CD4-positive, alpha-beta T cell (primary cell): ENCODE results near the gene LAMA2. TPM values are rescaled to one million over a fixed set of nuclear protein-coding genes. Genes with fewer than 3 reads are reported as not detected.

Source experiments
- ATAC-seq: fragments of 200-7000 bp; cut with Tn5 transposase; one replicate; pipeline ENCODE4 v1.10.0; 2022; ENCODE audit warnings: mild to moderate bottlenecking; ENCODE audit not compliant: poor library complexity
- CTCF ChIA-PET: fragments of 350-600 bp; sonication (Branson Sonifier 250); formaldehyde crosslinking; loops from one replicate; lab custom pipeline; 2021; ENCODE audit warnings: antibody characterized with exemption, inconsistent platforms; lab: Charles Lee
- POLR2A ChIA-PET: fragments of 350-600 bp; sonication (Branson Sonifier 250); formaldehyde crosslinking; loops from one replicate; lab custom pipeline; 2021; ENCODE audit warnings: antibody characterized with exemption, inconsistent platforms; lab: Charles Lee
- DNase-seq, 14 experiments: peaks; one replicate each; pipeline ENCODE4 v3.0.0-alpha.2; 2013 to 2020; ENCODE audit warnings: mixed read lengths in 2 of 14
- H3K27ac ChIP-seq, 2 donors: one replicate each; pipeline versions ENCODE4 v1.5.1 to v1.7.0; 2013; ENCODE audit warnings: low read length in 2 of 2, low read depth in 1 of 2, mild to moderate bottlenecking in 1 of 2
- H3K27me3 ChIP-seq, 2 experiments: 1 replicate in 1 of 2; 2 replicates in 1 of 2; pipeline versions ENCODE4 v1.6.1 to v1.7.0; 2013; ENCODE audit warnings: low read length in 2 of 2, control low read depth in 1 of 2, mild to moderate bottlenecking in 1 of 2, moderate library complexity in 1 of 2; ENCODE audit not compliant: insufficient read depth in 2 of 2, control insufficient read depth in 1 of 2
- H3K36me3 ChIP-seq: one replicate; pipeline ENCODE4 v1.6.1; 2013; ENCODE audit warnings: low read length, control low read depth; ENCODE audit not compliant: insufficient read depth
- H3K4me1 ChIP-seq: one replicate; pipeline ENCODE4 v1.6.1; 2013; ENCODE audit warnings: low read length, control low read depth; ENCODE audit not compliant: insufficient read depth
- H3K4me3 ChIP-seq: one replicate; pipeline ENCODE4 v1.5.1; 2013; ENCODE audit warnings: mild to moderate bottlenecking, low read length, moderate library complexity
- H3K9me3 ChIP-seq, 2 experiments: 1 replicate in 1 of 2; 2 replicates in 1 of 2; pipeline versions ENCODE4 v1.6.1 to v1.7.0; 2013; ENCODE audit warnings: low read length in 2 of 2, mild to moderate bottlenecking in 2 of 2, control low read depth in 1 of 2, moderate library complexity in 1 of 2; ENCODE audit not compliant: control insufficient read depth in 1 of 2, insufficient read depth in 1 of 2
- H3K27ac Mint-ChIP-seq: one replicate; pipeline ENCODE4 v1.8.0; 2020; ENCODE audit warnings: mixed read lengths
- H3K27me3 Mint-ChIP-seq: one replicate; pipeline ENCODE4 v1.8.0; 2021; ENCODE audit warnings: mixed read lengths
- H3K36me3 Mint-ChIP-seq: one replicate; pipeline ENCODE4 v1.8.0; 2021; ENCODE audit warnings: low read depth, mixed read lengths
- H3K4me1 Mint-ChIP-seq: one replicate; pipeline ENCODE4 v1.8.0; 2021; ENCODE audit warnings: low read depth, mixed read lengths
- H3K4me3 Mint-ChIP-seq: one replicate; pipeline ENCODE4 v1.8.0; 2020; ENCODE audit warnings: mild to moderate bottlenecking, mixed read lengths
- H3K9me3 Mint-ChIP-seq: one replicate; pipeline ENCODE4 v1.8.0; 2020; ENCODE audit warnings: mixed read lengths
- CTCF ChIP-seq: fragments of 200-600 bp; IDR thresholded peaks from one replicate; pipeline ENCODE4 v1.8.0; 2022; ENCODE audit warnings: antibody characterized with exemption, mild to moderate bottlenecking
- intact Hi-C, 2 experiments: fragments of 100-400 bp; cut with DNase I in 1 of 2; cut with micrococcal nuclease in 1 of 2; formaldehyde crosslinking; loops; one replicate each; pipeline versions ENCODE4 v1.15.1 to v1.9.0; 2023 to 2025; cut with DNase I, micrococcal nuclease
- total RNA-seq, 174 experiments: library from RNA in 2 of 174; stranded (reverse) in 2 of 174; gene quantifications; one replicate each; pipeline ENCODE4 v1.2.3 and lab custom pipeline; 2021 to 2026

LAMA2 gene
- total RNA-seq, 2 experiments from 2014 or later, result 0.05 to 0.06 TPM

DNA sequence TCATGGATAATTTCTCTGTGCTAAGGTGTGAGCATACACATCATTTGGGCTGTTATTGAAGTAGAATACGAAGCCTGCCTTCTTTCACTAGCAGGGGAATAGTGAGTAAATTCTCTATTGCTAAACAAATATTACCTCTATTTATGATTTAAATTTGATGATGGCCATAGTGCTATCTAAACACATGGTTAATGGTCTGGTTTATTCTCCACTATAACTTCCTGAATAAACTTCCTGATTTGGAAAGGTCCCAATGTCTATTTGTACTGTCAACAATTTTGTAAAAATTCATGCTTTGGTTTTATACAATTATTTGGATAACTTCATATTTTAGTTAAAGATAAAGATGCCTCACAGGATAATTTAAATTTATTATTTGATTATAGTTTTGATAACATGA is 426.2 kb downstream of the LAMA2 start:
- no peak overlapping the region for H3K27ac ChIP-seq
- no peaks in the 10 kb centered on the region for H3K4me1 Mint-ChIP-seq
- no peak for TF ChIP-seq CTCF
- H3K36me3 ChIP-seq, result no peaks in the 10 kb centered on the region
- no peak overlapping the region for H3K4me3 Mint-ChIP-seq
- H3K27ac Mint-ChIP-seq, result no peak overlapping the region
- H3K27me3 Mint-ChIP-seq, result peaks cover 31% of the 10 kb centered on the region
- intact Hi-C loops, result no loop called here
- H3K9me3 ChIP-seq, result peaks cover 0 to 3% of the 10 kb centered on the region in 2 experiments
- H3K36me3 Mint-ChIP-seq, result no peaks in the 10 kb centered on the region
- H3K4me1 ChIP-seq, result no peaks in the 10 kb centered on the region
- ATAC-seq (no peak), DNase-seq (no peak)
- CTCF ChIA-PET, result interaction anchor here (0.5 kb wide), 1 partner anchor 838 kb away, joined by 3 read pairs; no protein-coding TSS in a partner anchor
- no peak overlapping the region for H3K4me3 ChIP-seq
- no peaks in the 10 kb centered on the region for H3K9me3 Mint-ChIP-seq
- H3K27me3 ChIP-seq, result no peaks in the 10 kb centered on the region
- POLR2A ChIA-PET, result no interaction called here

DNA sequence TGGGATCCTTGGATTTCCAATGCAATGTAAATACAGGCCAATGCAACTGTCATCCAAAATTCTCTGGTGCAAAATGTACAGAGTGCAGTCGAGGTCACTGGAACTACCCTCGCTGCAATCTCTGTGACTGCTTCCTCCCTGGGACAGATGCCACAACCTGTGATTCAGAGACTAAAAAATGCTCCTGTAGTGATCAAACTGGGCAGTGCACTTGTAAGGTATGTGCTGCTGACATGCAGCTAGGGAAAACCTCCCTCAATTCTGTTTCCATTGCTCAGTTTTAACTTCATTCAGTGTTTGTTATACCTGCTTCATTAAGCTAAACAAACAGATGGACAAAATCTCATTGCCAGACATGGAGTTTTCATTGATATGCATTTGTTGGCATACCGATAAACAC is 429.9 kb downstream of the LAMA2 start:
- intact Hi-C loops, result no loop called here
- DNase-seq (no peak), ATAC-seq (no peak)
- POLR2A ChIA-PET, result no interaction called here
- Mint-ChIP-seq H3K4me1 (no peaks in the 10 kb centered on the region), H3K9me3 (no peaks in the 10 kb centered on the region), H3K27ac (no peak overlapping the region), H3K36me3 (no peaks in the 10 kb centered on the region), H3K27me3 (peaks cover 28% of the 10 kb centered on the region), H3K4me3 (no peak overlapping the region)
- H3K27ac ChIP-seq, result no peak overlapping the region
- no peak for TF ChIP-seq CTCF
- H3K4me3 ChIP-seq, result no peak overlapping the region
- H3K4me1 ChIP-seq, result no peaks in the 10 kb centered on the region
- no peaks in the 10 kb centered on the region for H3K27me3 ChIP-seq
- no peaks in the 10 kb centered on the region for H3K36me3 ChIP-seq
- H3K9me3 ChIP-seq, result no peaks in the 10 kb centered on the region
- CTCF ChIA-PET, result no interaction called here

- Histone ChIP-seq H3K36me3 (no peaks in the 10 kb centered on the region), H3K4me1 (no peaks in the 10 kb centered on the region), H3K27ac (no peak overlapping the region), H3K27me3 (peaks cover 0 to 6% of the 10 kb centered on the region in 2 experiments), H3K4me3 (no peak overlapping the region), H3K9me3 (no peaks in the 10 kb centered on the region)
- H3K27me3 Mint-ChIP-seq, result peaks cover 15% of the 10 kb centered on the region
- no peak for TF ChIP-seq CTCF
- DNase-seq, result no peak
- no peak overlapping the region for H3K27ac Mint-ChIP-seq
- ChIA-PET CTCF (no interaction called here), POLR2A (no interaction called here)
- ATAC-seq, result no peak
- H3K9me3 Mint-ChIP-seq, result no peaks in the 10 kb centered on the region
- intact Hi-C loops, result no loop called here
- H3K4me1 Mint-ChIP-seq, result no peaks in the 10 kb centered on the region
- no peaks in the 10 kb centered on the region for H3K36me3 Mint-ChIP-seq
- no peak overlapping the region for H3K4me3 Mint-ChIP-seq
Measured at GRCh38 chr6:129314575-129314974, 431.6 kb downstream of the LAMA2 start.
